ENCODE measurements around the gene ANKMY1.

GRCh38 chr2:240444464-240444863 lies 113.3 kb downstream of the ANKMY1 start:
- TF ChIP-seq CTCF (conservative IDR thresholded peaks at IDR 0.05; ENCODE audit: low read depth in 2 of 2) (no peak), POLR2AphosphoS5 (IDR thresholded peaks at IDR 0.05; ENCODE audit: low read depth) (no peak), REST (IDR thresholded peaks at IDR 0.05; ENCODE audit: unreplicated experiment) (no peak), JUNB (IDR thresholded peaks at IDR 0.05; ENCODE audit: unreplicated experiment) (no peak), EZH2 (IDR thresholded peaks at IDR 0.05; ENCODE audit: low read depth, unreplicated experiment) (no peak), EZH2phosphoT487 (IDR thresholded peaks at IDR 0.05; ENCODE audit: unreplicated experiment) (no peak), CREB1 (CRISPR knock-in tag; IDR thresholded peaks at IDR 0.05; ENCODE audit: low read depth) (no peak), ETS1 (IDR thresholded peaks at IDR 0.05) (no peak)
